HEK293 (cell line): ENCODE data around the gene SLC6A1.
A peak's percentile ranks its signal among the peaks of the same experiment; 100 is the strongest.

Source experiments
- CTCF ChIA-PET: fragments of 350-600 bp; formaldehyde crosslinking; extraction: SDS; loops from one replicate; lab custom pipeline; 2021; ENCODE audit warnings: antibody characterized with exemption; lab: Yijun Ruan, JAX
- POLR2A ChIA-PET: fragments of 300-600 bp; formaldehyde crosslinking; extraction: SDS; loops from one replicate; lab custom pipeline; 2020; ENCODE audit warnings: antibody characterized with exemption, inconsistent platforms; lab: Yijun Ruan, JAX
- H3K27ac ChIP-seq: fragments of 200-500 bp; sonication (Bioruptor generic); 2 replicates; pipeline ENCODE4 v1.5.1; 2014; ENCODE audit warnings: low read depth, low read length, control low read depth, inconsistent platforms; ENCODE audit errors: extremely low read depth
- H3K36me3 ChIP-seq, 2 experiments: fragments of 200-500 bp in 1 of 2; sonication (Bioruptor generic) in 1 of 2; 1 replicate in 1 of 2; 2 replicates in 1 of 2; pipeline ENCODE4 v1.5.1; 2014 to 2017; ENCODE audit warnings: inconsistent platforms in 2 of 2, low read length in 2 of 2; ENCODE audit not compliant: control insufficient read depth in 2 of 2, insufficient read depth in 1 of 2
- H3K4me1 ChIP-seq: fragments of 200-500 bp; sonication (Bioruptor generic); 2 replicates; pipeline ENCODE4 v1.5.1; 2014; ENCODE audit warnings: mild to moderate bottlenecking, low read length, inconsistent platforms; ENCODE audit not compliant: control insufficient read depth, insufficient read depth
- H3K4me3 ChIP-seq: 2 replicates; pipeline ENCODE4 v1.5.1; 2011; ENCODE audit warnings: low read depth, mild to moderate bottlenecking, control low read depth, low read length, moderate library complexity
- H3K9me3 ChIP-seq: fragments of 200-500 bp; sonication (Bioruptor generic); 2 replicates; pipeline ENCODE4 v1.5.1; 2014; ENCODE audit warnings: low read depth, low read length, inconsistent platforms; ENCODE audit not compliant: control insufficient read depth, insufficient read depth
- GLI2 ChIP-seq: fragments of 450-650 bp; formaldehyde crosslinking; IDR thresholded peaks from 2 replicates; pipeline ENCODE4; 2017; ENCODE audit warnings: missing biosample characterization, missing genetic modification characterization, low read depth, borderline replicate concordance
- RBAK ChIP-seq: fragments of 450-650 bp; formaldehyde crosslinking; IDR thresholded peaks from 2 replicates; pipeline ENCODE4 v1.5.1; 2016; ENCODE audit warnings: missing biosample characterization, missing genetic modification characterization
- REPIN1 ChIP-seq: fragments of 450-650 bp; formaldehyde crosslinking; IDR thresholded peaks from 2 replicates; pipeline ENCODE4 v1.5.1; 2017; ENCODE audit warnings: missing biosample characterization, missing genetic modification characterization, low read depth
- ZIC2 ChIP-seq: fragments of 450-650 bp; formaldehyde crosslinking; IDR thresholded peaks from 2 replicates; pipeline ENCODE4 v1.5.1; 2016; ENCODE audit warnings: missing biosample characterization, missing genetic modification characterization
- ZNF121 ChIP-seq: fragments of 450-650 bp; formaldehyde crosslinking; IDR thresholded peaks from 2 replicates; pipeline ENCODE4 v1.5.1; 2016; ENCODE audit warnings: missing biosample characterization, missing genetic modification characterization
- ZNF132 ChIP-seq: fragments of 450-650 bp; formaldehyde crosslinking; IDR thresholded peaks from 2 replicates; pipeline ENCODE4 v1.5.1; 2017; ENCODE audit warnings: missing biosample characterization, missing genetic modification characterization, borderline replicate concordance
- ZNF146 ChIP-seq: fragments of 450-650 bp; formaldehyde crosslinking; IDR thresholded peaks from 2 replicates; pipeline ENCODE4 v1.5.1; 2016; ENCODE audit warnings: missing biosample characterization, missing genetic modification characterization
- ZNF18 ChIP-seq: fragments of 450-650 bp; formaldehyde crosslinking; IDR thresholded peaks from 2 replicates; pipeline ENCODE4 v1.5.1; 2016; ENCODE audit warnings: missing biosample characterization, missing genetic modification characterization
- ZNF23 ChIP-seq: fragments of 450-650 bp; formaldehyde crosslinking; IDR thresholded peaks from 2 replicates; pipeline ENCODE4 v1.5.1; 2016; ENCODE audit warnings: missing biosample characterization, missing genetic modification characterization, borderline replicate concordance
- ZNF292 ChIP-seq: fragments of 450-650 bp; formaldehyde crosslinking; IDR thresholded peaks from 2 replicates; pipeline ENCODE4 v1.5.1; 2016; ENCODE audit warnings: low read depth, missing biosample characterization, missing genetic modification characterization, borderline replicate concordance
- ZNF362 ChIP-seq: fragments of 450-650 bp; formaldehyde crosslinking; IDR thresholded peaks from 2 replicates; pipeline ENCODE4 v1.5.1; 2016; ENCODE audit warnings: missing biosample characterization, missing genetic modification characterization
- ZNF366 ChIP-seq: fragments of 450-650 bp; formaldehyde crosslinking; conservative IDR thresholded peaks from 2 replicates; pipeline ENCODE4 v1.5.1; 2016; ENCODE audit warnings: missing biosample characterization, missing genetic modification characterization
- ZNF416 ChIP-seq: fragments of 450-650 bp; formaldehyde crosslinking; IDR thresholded peaks from 2 replicates; pipeline ENCODE4 v1.5.1; 2016; ENCODE audit warnings: missing biosample characterization, missing genetic modification characterization
- ZNF623 ChIP-seq: fragments of 450-650 bp; formaldehyde crosslinking; IDR thresholded peaks from 2 replicates; pipeline ENCODE4 v1.5.1; 2016; ENCODE audit warnings: missing biosample characterization, missing genetic modification characterization
- ZNF629 ChIP-seq: fragments of 450-650 bp; formaldehyde crosslinking; IDR thresholded peaks from 2 replicates; pipeline ENCODE4 v1.5.1; 2017; ENCODE audit warnings: missing biosample characterization, missing genetic modification characterization
- ZNF654 ChIP-seq: fragments of 450-650 bp; formaldehyde crosslinking; IDR thresholded peaks from 2 replicates; pipeline ENCODE4 v1.5.1; 2016; ENCODE audit warnings: low read depth, missing biosample characterization, missing genetic modification characterization
- ZNF660 ChIP-seq: fragments of 450-650 bp; IDR thresholded peaks from 2 replicates; pipeline ENCODE4 v1.5.1; 2018; ENCODE audit warnings: missing biosample characterization, mild to moderate bottlenecking, missing genetic modification characterization
- ZNF677 ChIP-seq: fragments of 450-650 bp; IDR thresholded peaks from 2 replicates; pipeline ENCODE4 v1.5.0; 2018; ENCODE audit warnings: missing biosample characterization, mild to moderate bottlenecking, missing genetic modification characterization, moderate library complexity
- ZNF747 ChIP-seq: fragments of 450-650 bp; formaldehyde crosslinking; IDR thresholded peaks from 2 replicates; pipeline ENCODE4 v1.5.1; 2016; ENCODE audit warnings: missing biosample characterization, missing genetic modification characterization
- ZNF785 ChIP-seq: fragments of 450-650 bp; formaldehyde crosslinking; IDR thresholded peaks from 2 replicates; pipeline ENCODE4 v1.5.1; 2016; ENCODE audit warnings: missing biosample characterization, missing genetic modification characterization
- TF ChIP-seq, protein P1 (sequence below): fragments of 450-650 bp; formaldehyde crosslinking; IDR thresholded peaks from 2 replicates; pipeline ENCODE4 v1.5.1; 2016; ENCODE audit warnings: missing biosample characterization, missing genetic modification characterization
- TF ChIP-seq, protein P2 (sequence below): fragments of 450-650 bp; formaldehyde crosslinking; IDR thresholded peaks from 2 replicates; pipeline ENCODE4 v1.5.1; 2017; ENCODE audit warnings: missing biosample characterization, missing genetic modification characterization

Gene SLC6A1

DNA sequence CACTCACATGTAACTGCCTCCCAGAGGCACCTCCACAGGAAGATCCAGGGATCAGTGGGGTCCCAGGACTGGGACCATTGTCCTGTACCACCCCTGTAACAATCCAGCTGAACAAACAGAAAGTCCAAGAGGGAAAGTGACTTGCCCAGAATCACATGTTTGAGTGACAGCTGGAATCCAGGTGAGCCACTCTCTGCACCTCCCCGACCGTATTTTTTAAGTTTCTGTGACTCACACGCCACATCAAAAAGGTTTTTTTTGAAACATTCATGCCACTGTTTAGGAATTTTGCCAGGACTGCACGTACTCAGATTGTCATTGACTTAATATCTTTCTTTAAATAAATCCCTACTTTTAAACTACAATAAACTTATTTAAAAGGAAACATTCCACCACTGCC, 9.8 kb upstream of the SLC6A1 start:
- ChIA-PET CTCF (interaction anchor here (0.6 to 2.4 kb wide), 29 partner anchors 9 to 643 kb away, joined by 3 to 23 read pairs (median 4); partner anchors contain the start of gene SLC6A1), POLR2A (no interaction called here)
- Histone ChIP-seq H3K4me3 (no peak overlapping the region), H3K4me1 (peaks cover 2% of the 10 kb centered on the region; the same call in 1 of the 2 replicates), H3K9me3 (no peaks in the 10 kb centered on the region), H3K36me3 (no peaks in the 10 kb centered on the region), H3K27ac (no peak overlapping the region)
- TF ChIP-seq ZNF747 (tag by site-specific recombination): no peak
- TF ChIP-seq ZNF785 (tag by site-specific recombination): no peak
- TF ChIP-seq ZNF362 (tag by site-specific recombination): no peak
- TF ChIP-seq ZNF677: no peak
- TF ChIP-seq ZNF416: no peak

GRCh38 chr3:10983219-10983916, 9.2 kb upstream of the SLC6A1 start:
- TF ChIP-seq ZNF660 (tag by site-specific recombination) (0 out of 2 replicates have a peak, but pooled peaks have one; percentile 32), ZNF18 (tag by site-specific recombination) (peak; percentile 93), ZNF23 (tag by site-specific recombination) (no peak), ZNF292 (tag by site-specific recombination) (no peak), ZNF366 (tag by site-specific recombination) (0 out of 2 replicates have a peak, but pooled peaks have one; percentile 43), REPIN1 (tag by site-specific recombination) (no peak), ZNF654 (tag by site-specific recombination) (peak; percentile 40), ZNF623 (tag by site-specific recombination) (no peak)
- TF ChIP-seq, protein P1, sequence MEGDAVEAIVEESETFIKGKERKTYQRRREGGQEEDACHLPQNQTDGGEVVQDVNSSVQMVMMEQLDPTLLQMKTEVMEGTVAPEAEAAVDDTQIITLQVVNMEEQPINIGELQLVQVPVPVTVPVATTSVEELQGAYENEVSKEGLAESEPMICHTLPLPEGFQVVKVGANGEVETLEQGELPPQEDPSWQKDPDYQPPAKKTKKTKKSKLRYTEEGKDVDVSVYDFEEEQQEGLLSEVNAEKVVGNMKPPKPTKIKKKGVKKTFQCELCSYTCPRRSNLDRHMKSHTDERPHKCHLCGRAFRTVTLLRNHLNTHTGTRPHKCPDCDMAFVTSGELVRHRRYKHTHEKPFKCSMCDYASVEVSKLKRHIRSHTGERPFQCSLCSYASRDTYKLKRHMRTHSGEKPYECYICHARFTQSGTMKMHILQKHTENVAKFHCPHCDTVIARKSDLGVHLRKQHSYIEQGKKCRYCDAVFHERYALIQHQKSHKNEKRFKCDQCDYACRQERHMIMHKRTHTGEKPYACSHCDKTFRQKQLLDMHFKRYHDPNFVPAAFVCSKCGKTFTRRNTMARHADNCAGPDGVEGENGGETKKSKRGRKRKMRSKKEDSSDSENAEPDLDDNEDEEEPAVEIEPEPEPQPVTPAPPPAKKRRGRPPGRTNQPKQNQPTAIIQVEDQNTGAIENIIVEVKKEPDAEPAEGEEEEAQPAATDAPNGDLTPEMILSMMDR (tag by site-specific recombination): peak; percentile 67; the same call in 1 of the 2 replicates
- H3K9me3 ChIP-seq: no peaks in the 10 kb centered on the region
- ChIA-PET CTCF (interaction anchor here (0.6 to 2.4 kb wide), 27 partner anchors 9 to 463 kb away, joined by 3 to 23 read pairs (median 5); partner anchors contain the start of gene SLC6A1), POLR2A (no interaction called here)
- H3K27ac ChIP-seq: no peak overlapping the region
- H3K4me1 ChIP-seq: peaks cover 2% of the 10 kb centered on the region; the same call in 1 of the 2 replicates
- H3K36me3 ChIP-seq: no peaks in the 10 kb centered on the region
- H3K4me3 ChIP-seq: no peak overlapping the region

GRCh38 chr3:10984371-10984896, 8.1 kb upstream of the SLC6A1 start:
- no peak overlapping the region for H3K27ac ChIP-seq
- H3K9me3 ChIP-seq: no peaks in the 10 kb centered on the region
- H3K4me1 ChIP-seq: peaks cover 2% of the 10 kb centered on the region; the same call in 1 of the 2 replicates
- no peak overlapping the region for H3K4me3 ChIP-seq
- no peaks in the 10 kb centered on the region for H3K36me3 ChIP-seq
- POLR2A ChIA-PET: no interaction called here
- TF ChIP-seq, protein P2, sequence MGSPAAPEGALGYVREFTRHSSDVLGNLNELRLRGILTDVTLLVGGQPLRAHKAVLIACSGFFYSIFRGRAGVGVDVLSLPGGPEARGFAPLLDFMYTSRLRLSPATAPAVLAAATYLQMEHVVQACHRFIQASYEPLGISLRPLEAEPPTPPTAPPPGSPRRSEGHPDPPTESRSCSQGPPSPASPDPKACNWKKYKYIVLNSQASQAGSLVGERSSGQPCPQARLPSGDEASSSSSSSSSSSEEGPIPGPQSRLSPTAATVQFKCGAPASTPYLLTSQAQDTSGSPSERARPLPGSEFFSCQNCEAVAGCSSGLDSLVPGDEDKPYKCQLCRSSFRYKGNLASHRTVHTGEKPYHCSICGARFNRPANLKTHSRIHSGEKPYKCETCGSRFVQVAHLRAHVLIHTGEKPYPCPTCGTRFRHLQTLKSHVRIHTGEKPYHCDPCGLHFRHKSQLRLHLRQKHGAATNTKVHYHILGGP (tag by site-specific recombination): no peak
- TF ChIP-seq GLI2 (no peak), ZNF629 (tag by site-specific recombination) (no peak), ZNF121 (tag by site-specific recombination) (no peak), ZNF132 (tag by site-specific recombination) (no peak), ZNF146 (tag by site-specific recombination) (peak; percentile 65; the same call in 1 of the 2 replicates), ZIC2 (tag by site-specific recombination) (no peak), RBAK (no peak)
- CTCF ChIA-PET: interaction anchor here (0.6 to 1.8 kb wide), 4 partner anchors 11 to 110 kb away, joined by 3 to 5 read pairs (median 3); no protein-coding TSS in a partner anchor
